HK-2 (cell line): ENCODE results near the gene EVL.
A peak's percentile ranks its signal among the peaks of the same experiment; 100 is the strongest.
"Not testable (repeated sequence)": the region's sequence is repeated elsewhere in the genome, so short reads cannot be mapped to it uniquely, and the experiment has no call there.

Experiments
- DNase-seq: peaks from one replicate; pipeline ENCODE4 v3.0.0-alpha.2; 2018; ENCODE audit not compliant: unreplicated experiment

EVL gene

GRCh38 chr14:100065111-100065871, at the start of gene EVL:
TSS of gene EVL (plus strand) at chr14:100065422. CDS start at chr14:100065501, 79 bp downstream.
- no peak for DNase-seq

- no peak for DNase-seq
These were observed 47.7 kb upstream of the EVL start for GRCh38 chr14:100017553-100017952.

GRCh38 chr14:100018054-100018453, 47.2 kb upstream of the EVL start:
- DNase-seq = no peak

- DNase-seq = no peak
These were observed 46.7 kb upstream of the EVL start for GRCh38 chr14:100018482-100018881.

- no peak for DNase-seq
These were observed 46.0 kb upstream of the EVL start for GRCh38 chr14:100019156-100019744.

- no peak for DNase-seq
These were observed 44.6 kb upstream of the EVL start for GRCh38 chr14:100020629-100021028.

- DNase-seq = peak; percentile 8
These were observed 42.3 kb upstream of the EVL start for GRCh38 chr14:100022772-100023451.

GRCh38 chr14:100025111-100025510, 40.1 kb upstream of the EVL start:
- DNase-seq = peak; percentile 29

GRCh38 chr14:100027771-100028490, 37.3 kb upstream of the EVL start:
- DNase-seq = no peak

GRCh38 chr14:100028990-100029677, 36.1 kb upstream of the EVL start:
- no peak for DNase-seq

GRCh38 chr14:100030006-100030405, 35.2 kb upstream of the EVL start:
- DNase-seq = not testable (repeated sequence)

GRCh38 chr14:100030452-100031153, 34.6 kb upstream of the EVL start:
- peak; percentile 10 for DNase-seq

- peak; percentile 69 for DNase-seq
These were observed 33.5 kb upstream of the EVL start for GRCh38 chr14:100031506-100032281.

- DNase-seq = no peak
These were observed 32.5 kb upstream of the EVL start for GRCh38 chr14:100032738-100033137.

- DNase-seq = no peak
These were observed 31.7 kb upstream of the EVL start for GRCh38 chr14:100033347-100034075.

GRCh38 chr14:100034468-100034867, 30.8 kb upstream of the EVL start:
- DNase-seq = no peak

- no peak for DNase-seq
These were observed 30.2 kb upstream of the EVL start for GRCh38 chr14:100034961-100035500.

- DNase-seq = no peak
These were observed 29.5 kb upstream of the EVL start for GRCh38 chr14:100035700-100036099.

GRCh38 chr14:100037353-100037752, 27.9 kb upstream of the EVL start:
- DNase-seq = no peak
